COLO668 (cell line): ENCODE measurements around the gene C2orf76.

ENCODE experiments used
- DNase-seq: peaks from one replicate; lab custom pipeline; 2025; ENCODE audit not compliant: unreplicated experiment; lab: John Stamatoyannopoulos, UW

C2orf76 gene

DNA sequence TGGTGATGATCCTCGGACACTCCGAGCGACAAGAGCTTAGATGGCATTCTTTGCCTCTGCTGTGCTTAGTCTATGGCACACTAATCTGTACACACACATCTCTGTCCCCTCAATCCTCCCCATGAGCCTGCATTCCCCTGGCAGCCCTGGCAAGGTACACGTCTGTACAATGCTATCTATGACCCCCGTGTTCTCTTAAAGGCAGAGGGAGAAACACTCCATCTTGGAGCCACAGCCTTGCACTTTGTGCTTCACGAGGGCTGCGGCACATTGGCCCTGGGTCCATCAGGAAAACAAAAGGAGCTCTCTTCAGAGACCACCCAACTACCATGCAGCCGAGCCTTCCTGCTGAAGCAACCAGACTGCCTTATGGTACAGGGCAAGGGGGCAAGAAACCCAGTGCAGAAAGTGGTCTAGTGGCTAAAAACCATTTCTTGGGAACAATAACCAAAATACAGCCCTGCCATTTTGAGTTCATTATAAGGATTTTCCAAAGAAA, 100.5 kb downstream of the C2orf76 start:
- DNase-seq, result no peak

DNA sequence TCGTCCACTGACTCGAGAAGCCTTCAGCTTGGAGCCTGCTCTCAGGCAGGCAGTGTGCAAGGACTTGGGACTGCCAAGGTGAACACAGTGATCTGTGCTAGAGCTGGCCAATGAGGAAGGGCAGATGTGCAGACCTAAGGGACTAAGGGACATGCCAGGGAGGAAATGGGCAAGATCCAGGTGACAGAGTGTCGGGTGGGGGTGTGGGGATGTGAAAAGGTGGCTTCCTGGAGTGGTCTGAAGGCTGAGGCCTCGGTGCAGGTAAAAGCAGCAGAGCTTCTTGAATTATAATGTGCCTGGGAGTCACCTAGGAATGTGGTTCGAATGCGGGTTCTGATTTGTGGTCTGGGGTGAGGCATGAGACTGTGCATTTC, 101.0 kb downstream of the C2orf76 start:
- DNase-seq, result no peak

DNA sequence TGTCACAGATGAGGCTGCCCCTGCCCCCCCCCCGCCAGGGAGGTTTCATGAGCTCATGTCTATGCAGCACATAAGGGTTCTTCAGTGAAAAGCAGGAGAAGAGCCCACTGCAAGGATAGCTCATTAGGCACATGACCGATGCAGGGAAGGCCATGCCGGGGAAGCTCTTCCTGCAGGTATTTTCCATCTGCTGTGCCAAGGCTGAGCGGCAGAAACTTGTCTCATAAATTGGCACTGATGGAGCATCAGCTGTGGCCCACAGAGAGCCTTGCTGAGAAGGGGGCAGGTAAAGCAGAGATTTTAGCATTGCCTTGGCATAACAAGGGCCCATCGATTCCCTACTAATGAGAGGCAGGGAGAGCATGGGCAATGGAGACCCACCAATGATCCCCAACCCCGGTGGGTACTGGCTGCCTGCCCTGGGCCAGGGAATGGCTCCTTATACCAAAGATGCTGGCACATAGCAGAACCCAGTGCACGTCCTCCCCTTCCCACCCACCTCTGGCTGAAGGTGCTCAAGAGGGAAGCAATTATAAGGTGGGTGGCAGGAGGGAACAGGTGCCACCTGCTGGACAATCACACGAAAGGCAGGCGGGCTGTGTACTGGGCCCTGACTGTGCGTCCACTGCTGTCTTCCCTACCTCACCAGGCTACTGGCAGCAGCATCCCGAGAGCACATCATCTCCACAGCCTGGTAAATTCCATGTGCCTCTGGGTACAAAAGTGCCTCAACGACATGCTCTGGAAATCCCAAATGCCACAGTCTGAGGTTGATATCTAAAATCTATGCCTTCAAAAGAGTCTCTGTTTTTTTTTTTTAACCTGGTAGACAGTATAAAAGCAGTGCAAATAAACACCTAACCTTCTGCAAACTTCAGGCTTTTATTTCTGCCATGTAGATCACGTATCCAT, 101.6 kb downstream of the C2orf76 start:
- peak; percentile 56 for DNase-seq

DNA sequence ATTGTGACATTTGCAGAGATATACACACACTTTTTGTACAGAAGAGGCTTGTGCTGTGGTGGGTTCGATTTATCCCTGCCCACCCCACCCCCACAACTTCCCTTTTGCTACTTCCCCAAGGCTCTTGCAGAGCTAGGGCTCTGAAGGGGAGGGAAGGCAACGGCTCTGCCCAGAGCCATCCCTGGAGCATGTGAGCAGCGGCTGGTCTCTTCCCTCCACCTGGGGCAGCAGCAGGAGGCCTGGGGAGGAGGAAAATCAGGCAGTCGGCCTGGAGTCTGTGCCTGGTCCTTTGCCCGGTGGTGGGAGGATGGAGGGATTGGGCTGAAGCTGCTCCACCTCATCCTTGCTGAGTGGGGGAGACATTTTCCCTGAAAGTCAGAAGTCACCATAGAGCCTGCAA, 103.0 kb downstream of the C2orf76 start:
- DNase-seq, result no peak

DNA sequence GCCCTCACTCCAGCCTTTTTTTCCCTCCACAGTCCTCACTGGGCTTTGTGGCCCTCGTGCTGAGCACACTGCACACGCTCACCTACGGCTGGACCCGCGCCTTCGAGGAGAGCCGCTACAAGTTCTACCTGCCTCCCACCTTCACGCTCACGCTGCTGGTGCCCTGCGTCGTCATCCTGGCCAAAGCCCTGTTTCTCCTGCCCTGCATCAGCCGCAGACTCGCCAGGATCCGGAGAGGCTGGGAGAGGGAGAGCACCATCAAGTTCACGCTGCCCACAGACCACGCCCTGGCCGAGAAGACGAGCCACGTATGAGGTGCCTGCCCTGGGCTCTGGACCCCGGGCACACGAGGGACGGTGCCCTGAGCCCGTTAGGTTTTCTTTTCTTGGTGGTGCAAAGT, 103.6 kb downstream of the C2orf76 start:
- DNase-seq, result no peak

DNA sequence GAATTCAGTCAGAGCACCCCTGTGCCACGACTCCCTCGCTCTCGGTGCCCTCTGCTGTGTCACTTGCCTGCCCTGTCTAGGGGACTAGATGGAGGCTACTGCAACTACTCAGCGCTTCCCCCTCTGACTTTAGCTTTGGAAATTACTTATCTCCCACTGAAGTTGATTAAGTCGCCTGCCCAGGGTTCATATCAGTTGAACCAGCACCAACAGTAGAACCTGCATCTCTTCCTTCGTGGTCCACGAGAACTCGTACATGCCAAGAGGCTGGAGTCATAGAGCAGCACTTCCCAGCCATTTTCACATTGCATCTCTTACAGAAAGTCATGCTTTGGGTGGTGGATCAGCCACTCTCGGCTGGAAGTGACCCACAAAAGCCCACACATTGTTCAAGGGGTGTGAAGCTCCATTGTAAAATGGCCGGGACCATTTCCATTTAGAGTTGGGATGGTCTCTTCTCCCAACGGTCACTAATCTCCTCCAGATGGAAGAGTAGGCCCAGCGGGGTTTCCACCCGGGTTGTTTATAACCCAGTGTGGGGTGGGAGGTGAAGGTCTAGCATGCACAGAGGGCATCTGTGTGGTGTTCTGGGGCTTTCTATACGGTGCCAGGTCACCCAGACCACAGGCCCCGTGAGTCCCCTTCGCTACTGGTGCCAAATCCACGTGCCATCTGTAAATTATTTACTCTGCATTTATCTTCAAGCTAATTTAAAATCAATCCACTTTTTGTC, 105.0 kb downstream of the C2orf76 start:
- no peak for DNase-seq

DNA sequence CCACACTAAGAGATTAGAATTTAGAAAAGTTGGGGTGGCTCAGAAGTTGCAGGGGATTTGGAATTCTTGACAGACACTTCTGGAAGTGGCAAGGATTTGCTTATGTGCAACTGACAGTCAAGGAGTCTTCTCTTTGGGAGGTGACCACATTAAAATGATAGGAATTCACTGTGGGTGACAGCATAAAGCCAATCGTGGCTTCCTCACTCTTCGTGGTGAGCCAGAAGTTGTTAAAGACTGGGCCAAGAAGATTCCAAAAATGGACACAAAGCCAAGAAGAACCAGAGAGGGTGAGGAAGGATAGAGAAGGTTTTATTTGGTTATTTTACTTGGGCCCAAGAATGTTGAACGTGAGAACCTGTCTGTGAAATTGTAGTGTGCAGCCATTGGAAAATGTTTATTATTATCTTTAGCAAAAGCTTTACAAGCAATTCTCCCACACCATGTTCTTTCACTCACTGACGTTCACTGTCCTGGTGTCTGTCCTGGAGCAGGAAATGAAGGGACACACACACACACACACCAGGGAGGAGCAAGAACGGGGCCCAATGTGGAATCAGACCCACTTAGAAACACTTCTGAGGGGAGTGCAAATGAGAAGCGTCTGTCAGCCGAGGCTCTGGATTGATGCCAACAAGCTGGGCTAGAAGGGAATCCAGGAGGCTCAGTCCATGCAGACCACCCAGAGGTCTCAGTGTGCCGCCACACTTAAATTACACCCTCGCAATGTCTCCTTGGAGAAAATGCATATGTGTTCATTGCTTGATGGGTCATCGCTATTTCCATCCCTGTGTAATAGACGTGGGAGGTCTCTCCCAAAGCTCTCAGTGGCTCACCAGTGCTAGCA, 105.8 kb downstream of the C2orf76 start:
- no peak for DNase-seq

DNA sequence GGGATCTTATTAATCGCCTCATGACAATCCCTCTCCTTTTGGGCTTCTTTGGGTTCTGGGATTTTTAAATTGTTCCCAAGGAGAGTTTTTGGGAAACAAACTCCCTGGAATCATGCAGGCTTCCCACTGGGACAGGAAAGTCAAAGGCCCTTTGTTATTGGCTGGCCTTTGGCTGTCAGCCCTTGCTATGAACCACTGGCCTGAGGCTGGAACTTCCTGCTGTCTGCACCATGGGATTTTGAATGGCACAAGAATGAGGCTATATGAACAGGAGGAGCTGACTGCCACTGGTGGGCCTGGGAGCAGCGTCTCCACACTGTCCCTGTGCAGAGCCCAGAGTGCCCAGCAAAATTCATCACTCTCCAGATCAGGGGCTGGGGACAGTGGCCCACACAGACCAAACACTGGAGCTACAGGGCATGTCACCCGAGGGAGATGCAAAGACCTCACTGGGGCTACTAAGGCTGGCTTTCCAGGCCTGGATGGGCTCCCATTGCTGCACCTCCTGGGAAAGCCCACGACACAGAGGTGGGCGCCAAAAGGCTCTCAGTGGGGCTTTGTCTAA, 107.3 kb downstream of the C2orf76 start:
- DNase-seq, result no peak

DNA sequence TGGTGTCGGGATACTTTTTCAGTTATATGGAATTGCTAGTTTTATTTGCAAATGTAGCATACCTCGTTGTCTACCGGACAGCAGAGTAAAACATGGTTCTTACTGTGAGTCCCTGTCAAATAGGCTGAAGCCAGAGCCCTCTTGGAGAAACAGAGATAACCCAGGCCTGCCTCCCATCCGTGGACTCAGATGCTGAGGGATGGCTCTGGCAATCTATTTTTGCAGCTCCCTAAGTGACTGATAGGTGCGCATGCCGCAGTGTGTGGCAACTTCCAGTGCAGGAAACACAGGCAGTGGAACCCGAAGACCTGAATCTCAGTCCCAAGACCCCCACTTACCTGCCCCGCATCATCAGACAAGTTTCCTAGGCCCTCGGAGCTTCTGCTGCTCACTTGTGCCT, 109.4 kb downstream of the C2orf76 start:
- DNase-seq, result no peak

DNA sequence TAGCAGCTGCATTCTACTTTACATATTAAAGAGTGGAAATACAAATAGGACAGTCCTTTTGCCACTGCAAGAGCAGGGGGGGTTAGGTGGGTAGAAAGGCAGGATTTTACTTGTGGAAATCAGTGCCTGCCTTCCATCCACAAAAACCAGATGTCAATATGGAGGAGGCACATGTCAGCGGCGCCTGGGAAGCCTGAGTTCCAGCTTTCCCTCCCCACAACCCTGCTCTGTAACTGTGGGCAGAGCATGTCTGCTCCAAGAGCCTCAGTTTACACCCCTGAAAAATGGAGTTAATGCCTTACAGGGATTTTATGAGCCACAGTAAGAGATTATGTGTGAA, 110.1 kb downstream of the C2orf76 start:
- DNase-seq, result no peak

DNA sequence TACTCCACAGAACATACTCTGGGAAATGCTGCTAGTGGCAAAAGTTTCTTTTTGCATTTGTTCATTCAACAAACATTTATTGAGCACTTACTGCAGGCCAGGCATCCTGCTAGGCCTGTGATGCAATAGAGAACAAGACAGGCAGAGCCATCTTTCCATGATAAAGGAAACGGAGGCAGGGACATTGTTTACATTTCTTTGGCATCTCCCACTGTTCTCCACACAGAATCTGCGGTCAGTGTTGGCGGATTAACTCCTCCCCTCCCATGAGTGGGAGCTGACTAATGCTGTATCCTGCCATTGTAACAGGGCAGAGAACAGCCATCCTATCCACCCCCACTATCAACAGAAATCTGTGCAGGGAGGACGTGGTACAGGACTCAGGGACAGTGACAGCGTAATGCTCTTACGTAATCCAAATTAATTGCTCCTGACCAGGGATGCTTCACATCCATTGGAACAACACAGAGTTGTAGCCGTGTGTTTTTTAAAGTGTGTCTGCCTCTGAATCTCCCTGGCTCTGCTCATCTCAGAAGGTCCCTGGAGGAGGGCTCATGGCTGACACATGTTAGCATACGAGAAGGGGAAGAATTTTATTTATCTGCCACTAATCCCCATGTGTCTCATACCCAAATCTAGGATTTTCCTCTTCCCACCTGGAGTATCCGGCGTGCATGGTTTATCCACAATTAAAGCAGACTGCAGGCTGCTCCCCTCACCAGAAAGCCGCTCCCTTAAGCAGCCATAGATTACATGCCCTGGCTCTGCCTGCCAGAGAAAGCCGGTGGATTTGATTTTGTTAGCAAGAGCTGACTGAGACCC, 110.7 kb downstream of the C2orf76 start:
- DNase-seq, result peak; percentile 24

DNA sequence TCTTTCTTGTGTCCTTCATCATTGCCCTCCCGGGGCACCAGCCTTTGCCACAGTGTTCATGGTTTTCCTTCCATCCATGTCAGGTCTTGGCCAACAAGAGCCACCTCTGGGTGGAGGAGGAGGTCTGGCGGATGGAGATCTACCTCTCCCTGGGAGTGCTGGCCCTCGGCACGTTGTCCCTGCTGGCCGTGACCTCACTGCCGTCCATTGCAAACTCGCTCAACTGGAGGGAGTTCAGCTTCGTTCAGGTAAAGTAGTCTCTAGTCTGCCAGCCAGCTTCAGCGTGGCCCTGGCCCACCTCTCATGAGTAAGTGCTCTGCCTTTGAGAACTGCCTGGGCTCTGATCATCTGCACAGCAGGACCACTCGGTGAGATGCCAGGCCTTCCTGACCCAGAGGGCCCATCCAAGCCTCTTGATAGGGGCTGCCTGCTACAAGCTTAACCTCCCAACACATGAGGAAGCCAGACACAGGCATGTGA, 112.0 kb downstream of the C2orf76 start:
- DNase-seq, result no peak

DNA sequence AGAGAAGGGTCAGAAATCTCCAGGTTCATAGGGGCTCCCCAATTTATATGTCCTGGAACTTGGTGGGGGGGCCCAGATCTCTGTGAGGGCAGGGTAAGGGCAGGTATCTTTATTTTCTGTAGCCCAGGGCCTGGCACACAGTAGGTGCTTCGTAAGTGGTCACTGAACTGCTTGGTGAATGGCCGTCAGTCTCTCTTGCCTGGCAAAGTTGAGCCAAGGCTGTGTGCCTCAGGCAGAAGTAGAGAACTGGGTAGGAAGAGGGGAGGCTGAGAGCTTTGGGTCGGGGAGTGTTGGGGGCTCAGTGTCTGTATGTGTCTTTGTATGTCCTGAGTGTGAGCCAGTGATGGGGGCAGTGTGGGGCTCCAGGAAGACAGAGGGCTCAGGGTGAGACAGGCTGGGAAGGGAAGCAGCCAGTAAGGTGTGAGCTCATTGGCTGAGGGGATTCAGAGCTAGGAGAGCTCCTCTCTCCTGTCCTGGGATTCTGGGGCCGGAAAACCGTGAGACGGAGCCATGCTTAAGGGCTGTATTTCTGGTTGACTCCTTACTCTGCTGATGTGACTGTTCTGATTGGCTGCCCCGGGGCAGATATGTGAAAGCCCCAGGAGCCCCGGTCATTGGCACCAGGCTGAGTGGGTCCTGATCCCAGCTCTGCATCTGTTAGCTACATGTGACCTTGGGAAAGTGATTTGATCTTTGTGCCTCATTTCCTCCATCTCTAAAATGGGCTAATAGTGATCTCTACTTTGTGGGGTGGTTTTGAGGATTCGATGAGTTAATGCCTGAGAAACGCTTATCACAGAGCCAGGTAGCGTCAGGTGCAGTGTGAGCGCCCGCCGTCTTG, 112.7 kb downstream of the C2orf76 start:
- no peak for DNase-seq

DNA sequence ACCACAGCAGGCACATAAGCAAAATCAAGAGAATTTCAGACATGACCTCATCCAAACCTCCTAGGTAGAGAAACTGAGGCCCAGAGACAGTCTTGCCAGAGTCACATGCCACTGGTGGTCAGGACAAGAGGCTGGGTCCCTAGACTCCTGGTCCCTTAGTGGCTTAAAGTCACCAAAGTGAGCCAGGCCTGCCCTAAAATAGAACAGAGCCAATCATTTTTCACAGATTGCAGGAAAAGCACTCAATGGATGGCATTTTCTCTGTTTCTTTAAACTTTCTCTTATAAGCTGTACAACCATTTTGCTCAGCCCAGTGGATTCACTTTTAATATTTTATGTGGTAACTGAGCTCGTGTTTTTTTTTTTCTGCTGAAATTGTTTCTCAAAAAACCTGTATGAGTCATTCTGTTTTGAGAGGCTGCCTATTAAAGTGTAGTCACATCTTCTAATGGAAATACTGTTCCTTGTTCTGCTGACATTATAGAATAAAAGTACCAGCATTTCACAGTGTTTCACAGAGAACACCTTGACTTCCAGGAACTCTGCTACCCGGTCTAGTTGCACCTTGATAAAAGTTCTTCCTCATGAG, 113.4 kb downstream of the C2orf76 start:
- no peak for DNase-seq
